NK-92 treated with Interleukin-12 subunit alpha and Interleukin-12 subunit beta, amount 100 ng/mL, for 24 hours (cell line): ENCODE results near the gene RBFOX2.
"Not testable (repeated sequence)": the region's sequence is repeated elsewhere in the genome, so short reads cannot be mapped to it uniquely, and the experiment has no call there.

Source experiments
- DNase-seq: peaks from one replicate; lab custom pipeline; 2025; lab: John Stamatoyannopoulos, UW

Gene RBFOX2

DNA sequence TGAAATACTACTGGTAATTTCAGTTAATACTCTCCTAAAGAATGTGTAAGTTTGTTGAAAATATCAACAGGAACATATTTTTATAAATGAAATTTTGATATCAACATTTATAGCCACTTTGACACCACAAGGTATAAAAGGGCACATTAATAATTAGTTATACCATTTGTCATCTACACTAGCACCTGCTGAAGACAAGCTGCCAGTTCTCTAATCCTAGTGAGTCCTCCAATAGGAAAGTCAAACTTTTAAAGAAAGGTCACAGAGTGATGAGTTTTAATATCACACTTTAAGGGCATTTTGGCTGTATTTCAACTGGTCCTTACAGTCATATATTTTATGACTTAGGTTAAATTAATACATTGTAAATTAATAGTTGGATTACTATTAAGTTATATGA, 258.6 kb downstream of the RBFOX2 start:
- no peak for DNase-seq

DNA sequence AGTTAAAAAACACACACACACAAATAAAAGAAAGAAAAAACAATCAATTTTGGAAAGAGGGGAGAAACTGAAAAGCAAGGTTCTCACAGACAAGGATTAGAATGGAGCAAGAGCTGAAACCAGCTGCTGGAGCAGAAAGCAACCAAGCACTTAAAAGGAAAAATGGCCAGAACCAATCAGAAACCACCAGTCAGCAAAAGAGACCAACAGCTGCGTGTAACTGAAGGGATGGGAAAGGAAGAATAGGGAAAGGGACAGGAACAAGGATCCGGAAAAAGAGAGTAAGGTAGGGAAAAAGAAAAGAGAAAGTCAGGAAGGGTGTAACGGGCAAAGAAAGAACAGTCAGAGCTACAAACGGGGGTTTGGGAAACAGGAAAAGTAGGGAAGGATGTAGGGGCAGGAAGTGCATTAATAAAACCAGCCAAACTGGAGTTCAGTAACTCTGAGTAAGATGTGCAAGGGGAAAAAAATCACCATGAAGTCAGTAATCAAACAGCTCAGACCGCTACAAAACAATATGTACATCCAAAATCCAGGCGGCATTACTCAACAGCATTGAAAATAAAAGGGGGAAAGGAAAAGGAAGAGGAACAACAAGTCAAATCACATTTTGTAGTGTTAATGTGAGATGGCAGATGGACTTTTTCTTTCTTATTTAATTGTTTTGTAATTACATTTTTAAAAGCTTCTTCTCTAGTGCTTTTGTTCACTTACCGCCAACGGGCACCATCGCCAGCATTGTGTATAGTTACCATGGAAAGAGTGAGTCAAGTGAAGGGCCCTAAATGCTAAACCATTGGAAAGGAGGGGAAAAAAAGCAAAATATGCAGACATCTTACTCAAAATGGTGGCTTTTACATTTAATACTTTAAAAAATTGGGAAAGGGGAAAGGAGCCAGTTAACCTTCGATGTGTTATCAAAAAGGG, 261.7 kb downstream of the RBFOX2 start:
- DNase-seq, result no peak

DNA sequence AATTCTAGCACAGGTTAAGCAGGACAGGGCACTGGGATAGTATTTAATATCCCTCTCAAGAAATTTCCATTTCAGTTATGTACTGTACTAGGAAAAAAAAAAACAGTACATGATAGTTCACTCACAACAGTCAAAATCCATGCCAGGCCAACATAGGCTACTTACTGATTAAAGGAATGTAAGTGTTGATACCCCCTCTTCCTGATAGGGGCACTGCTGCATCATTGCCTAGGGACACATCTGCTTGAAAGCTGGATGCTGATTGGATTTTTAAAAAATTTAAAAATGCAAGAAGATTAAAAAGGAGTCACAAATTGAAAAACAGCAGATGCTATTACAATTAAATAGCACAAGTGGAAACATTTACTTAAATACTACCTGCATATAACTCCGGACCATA, 267.6 kb downstream of the RBFOX2 start:
- DNase-seq, result no peak

DNA sequence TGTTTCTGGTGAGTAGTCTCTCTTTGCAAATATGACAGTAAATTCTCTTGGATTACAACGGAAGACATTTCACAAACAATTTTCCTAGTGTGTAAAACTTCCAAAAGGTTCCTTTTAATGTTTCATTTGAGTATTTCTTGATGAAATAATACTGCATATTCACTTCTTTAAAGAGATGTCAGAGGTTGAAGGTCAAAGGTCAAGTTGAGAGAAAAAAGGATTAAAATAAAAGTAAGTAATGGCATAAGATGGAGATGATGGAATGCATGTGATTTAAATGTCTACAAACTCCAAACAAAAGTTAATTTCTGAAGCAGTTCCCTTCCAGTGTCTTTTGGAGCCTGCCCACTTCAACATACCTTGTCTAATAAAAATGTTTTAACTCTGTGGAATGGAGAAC, 270.2 kb downstream of the RBFOX2 start:
- no peak for DNase-seq

DNA sequence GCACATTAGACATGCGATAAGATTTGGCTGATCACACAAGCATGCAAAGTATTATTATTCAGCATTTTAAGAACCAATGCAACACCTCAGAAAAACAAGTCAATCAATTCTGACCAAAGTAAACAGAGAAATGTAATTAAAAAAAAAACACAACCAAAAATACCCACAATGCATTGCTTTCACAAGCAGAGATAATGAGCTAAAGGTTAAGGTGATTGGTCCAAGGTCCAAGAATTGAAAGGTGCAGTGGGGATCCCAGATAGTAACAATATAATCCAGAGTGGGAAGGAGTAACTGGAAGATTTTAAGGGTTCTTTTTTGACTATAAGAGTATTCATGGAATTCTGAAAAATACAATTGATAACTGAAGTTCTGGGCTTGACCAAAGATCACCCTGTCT, 271.9 kb downstream of the RBFOX2 start:
- no peak for DNase-seq

DNA sequence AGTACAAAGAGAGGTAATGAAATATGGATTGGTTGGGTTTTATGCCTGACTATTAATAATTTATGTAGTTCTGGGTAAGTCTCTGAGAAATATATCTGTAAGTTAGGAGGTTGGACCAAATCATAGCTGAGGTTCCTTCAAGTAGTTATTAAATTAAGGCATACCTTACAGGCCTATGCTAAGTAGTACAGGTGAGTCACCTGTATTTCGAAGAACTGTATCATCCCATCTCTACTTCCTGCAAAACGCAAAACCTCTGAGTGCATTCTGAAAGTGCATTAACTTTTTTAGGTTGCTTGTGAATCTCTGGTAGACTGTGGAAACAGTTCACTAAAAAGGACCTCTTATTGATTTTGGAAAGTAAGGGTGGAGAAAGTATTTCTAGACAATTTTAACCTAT, 273.9 kb downstream of the RBFOX2 start:
- DNase-seq, result no peak

DNA sequence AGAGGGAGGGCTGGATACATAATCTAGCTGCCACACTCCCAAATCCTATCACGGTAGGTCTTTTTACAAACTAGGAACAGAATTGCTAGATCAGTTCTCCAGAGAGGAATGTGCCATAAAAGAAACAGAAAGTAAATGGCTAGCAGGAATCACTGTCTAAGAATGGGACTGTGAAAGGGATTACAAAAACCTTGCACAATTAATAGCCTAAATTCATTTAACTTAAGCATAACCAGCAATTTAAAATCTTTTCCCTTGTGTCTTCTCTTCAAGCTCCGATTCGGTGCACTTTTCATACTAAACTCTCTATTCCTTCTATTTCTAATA, 275.8 kb downstream of the RBFOX2 start:
- DNase-seq, result no peak

DNA sequence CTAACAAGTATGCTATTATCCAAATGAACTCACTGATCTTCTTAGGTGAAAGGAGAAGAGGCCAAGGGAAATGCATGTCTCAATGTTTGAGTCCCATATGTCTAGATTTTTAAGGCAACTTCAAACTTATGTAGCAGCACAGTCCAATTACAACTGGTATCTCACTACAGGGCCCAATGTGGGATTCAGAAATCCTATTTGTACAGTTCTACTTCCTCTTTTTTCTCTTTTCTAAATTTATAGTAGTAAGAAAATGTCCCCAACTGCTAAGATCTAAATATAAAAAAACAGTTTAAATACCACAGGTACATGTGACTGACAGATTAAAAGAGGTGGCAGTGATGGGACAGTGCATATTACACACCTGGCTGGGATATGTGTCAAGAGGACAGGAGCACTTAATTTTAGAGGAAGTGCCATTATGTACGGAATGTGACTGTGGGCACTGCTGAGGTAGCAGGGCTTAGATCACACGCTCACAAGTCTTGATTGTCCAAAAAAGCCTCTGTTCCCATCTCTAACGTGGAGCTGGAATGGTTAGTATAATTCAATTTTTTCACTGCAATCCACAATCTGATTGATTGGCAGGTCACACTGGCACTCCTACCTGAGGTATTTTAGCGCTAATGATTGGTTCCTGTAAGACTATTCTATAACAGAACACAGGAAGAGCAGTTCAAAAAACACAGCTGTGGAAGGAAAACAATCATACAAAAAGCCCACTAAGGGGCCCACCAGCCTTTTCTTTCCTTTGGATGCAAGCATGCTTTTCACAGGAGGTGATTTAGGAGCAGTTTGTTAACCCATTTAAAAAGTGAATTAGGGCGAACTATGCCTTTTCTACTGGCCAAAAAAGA, 276.4 kb downstream of the RBFOX2 start:
- no peak for DNase-seq

DNA sequence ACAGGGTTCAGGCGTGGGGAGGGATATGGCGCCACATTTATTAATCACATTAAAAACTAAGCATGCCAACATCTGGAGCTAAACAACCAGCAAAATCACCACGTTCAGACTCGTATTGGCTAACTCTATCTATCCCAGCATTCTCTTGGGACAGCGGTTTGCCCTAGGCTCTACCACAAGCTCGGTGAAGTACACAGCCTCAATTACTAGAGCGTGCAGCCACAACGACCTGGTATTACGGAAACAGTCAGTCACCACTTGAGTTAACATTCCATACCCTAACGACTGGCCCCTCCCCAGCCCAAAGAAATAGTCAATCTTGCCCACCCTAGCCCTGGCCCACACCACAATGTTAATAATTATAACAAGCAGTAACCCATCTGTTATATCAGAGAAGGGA, 278.8 kb downstream of the RBFOX2 start:
- no peak for DNase-seq

DNA sequence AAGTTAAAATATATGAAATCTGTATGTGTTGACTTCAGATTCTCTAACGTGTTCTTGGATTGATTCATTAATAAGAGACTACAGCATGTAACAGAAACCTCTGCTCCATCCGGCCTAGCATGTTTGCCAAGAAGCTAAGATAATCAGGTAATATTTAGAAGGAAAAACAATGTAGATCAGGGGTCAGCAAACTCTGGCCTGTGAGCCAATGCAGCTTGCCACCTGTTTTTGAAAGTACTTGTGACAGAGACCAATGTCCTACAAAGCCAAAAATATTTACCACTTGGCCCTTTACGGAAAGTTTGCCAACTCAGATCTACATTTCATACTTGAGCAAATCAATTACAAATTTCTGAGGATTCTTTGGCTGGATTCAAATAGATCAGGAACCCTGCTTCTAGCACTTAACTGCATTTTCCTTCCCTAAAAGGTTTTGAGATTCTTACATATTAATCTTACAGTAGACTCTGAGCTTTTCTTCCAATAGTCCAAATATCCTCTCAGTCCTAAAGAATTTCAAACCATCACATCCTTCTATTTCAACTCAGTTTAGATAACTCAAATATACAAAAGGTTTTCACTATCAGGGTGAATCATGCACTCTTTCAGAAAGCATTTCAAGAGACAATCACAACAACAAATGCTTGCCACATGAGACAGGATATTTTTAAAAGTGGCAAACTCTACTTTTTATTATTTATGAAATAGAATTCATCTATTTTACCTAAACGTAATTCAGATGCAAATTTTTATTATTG, 281.5 kb downstream of the RBFOX2 start:
- no peak for DNase-seq

DNA sequence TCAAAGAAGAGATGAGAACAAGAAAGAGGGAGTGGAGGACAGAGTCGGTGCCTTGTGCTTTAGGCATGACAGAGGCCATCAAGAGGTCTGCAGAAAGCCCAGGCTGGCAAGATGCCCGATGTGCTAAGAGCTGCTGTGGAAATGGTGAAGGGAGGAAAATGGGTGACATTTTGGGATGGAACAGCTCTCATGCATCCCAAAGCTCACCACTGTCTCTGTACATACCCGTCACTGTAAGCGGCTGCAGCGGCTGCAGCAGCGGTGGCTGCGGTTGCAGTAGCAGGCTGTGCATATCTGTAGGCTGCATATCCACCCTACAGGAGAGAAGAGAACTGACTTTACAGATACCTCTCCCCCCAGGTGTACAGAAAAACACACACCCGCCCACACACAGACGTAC, 282.4 kb downstream of the RBFOX2 start:
- DNase-seq, result no peak

DNA sequence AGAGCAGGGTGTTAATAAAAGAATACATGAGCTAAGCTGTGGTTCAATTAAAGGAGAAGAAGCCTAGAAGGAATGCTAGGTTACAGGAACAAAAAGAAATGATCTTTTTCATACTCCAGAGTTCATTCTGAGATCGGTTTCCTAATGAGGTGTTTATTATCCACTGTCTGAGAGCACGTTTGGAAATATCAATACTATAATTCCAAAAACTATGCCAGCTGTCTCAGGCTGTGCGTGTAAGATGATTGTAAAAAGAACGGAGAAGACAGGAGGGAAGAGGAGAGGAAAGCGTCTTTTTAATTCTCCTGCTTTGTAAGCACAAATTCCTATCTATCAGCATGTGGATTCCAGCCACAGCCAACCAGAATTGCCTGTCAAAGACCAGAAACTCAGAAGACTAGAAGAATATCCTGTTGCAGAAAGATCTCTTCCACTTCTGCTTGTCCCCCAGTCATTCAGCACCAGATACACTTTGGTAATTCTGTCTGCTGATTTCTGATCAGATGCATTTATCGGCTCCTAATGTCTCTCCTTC, 285.2 kb downstream of the RBFOX2 start:
- DNase-seq, result no peak

DNA sequence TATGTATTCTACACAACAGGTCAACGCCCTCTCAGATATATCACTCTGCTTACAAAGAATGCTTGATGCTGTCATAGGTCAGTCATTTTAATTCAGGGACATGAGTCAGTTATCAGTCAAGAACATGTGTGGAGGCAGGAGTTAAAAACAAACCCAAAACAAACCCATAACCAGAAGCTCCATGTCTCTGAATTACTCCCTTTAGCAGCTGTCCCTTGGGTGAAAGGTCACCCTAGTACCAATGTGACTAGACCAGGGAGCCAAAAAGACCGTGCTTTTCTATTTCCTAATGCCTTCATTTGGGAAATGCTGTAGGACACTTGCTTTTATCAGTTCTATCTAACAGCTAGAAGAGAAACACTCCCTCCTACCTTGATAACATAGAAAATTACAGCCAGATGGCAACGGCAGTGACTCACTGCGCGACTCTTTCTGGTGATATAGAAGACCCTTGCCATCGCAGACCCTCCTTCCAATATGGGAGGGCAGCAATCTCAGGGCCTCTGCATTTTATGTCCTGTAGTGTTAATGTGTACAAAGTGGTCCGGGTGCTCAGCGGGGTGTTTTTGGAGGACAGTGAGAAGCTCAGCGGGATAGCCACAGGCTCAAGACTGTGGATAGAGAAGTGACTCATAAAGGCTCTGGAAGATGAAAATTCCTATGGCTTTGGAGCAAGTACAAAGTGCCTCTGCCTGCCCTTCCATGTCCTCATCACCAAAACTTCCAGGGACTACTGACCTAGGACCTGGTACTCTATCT, 286.1 kb downstream of the RBFOX2 start:
- no peak for DNase-seq

DNA sequence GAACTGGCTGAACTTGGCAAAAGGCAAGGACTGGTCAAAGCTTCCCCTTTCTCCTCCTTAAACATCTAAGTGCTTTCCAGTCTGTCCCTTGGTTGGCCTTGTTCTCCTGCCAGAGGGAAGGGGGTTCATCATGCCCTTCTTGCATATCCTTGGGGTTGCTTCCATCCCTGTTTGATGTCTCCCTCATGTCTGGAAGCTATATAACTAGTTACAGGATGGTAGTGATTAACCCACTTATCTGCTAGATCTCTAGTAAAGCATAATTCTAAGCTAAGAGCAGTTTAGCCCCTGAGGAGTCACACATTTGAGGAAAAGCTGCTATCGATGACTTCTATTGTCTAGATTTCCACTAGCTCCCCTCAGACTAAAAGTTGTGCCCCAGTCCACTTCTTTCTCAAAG, 288.0 kb downstream of the RBFOX2 start:
- DNase-seq, result no peak

DNA sequence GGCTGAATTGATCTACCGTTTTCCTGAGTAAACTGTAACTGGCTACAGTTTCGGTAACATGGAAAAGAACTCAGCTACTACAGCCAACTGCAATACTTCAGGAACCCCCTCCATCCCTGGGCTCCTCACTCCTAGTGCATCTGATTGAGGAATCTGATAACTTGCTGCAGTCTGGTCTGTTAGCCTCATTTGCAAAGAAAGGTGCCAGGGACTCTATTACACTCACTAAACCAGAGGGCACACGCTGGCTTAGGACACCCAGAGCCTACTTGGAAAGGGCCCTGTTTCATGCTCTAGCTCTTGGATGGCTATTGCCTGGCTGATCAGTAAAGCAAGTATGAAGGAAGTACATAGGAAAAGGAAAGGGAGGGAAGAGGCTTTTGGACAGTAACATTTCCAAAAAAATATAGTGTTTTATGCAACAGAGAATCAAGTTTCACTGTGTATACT, 288.7 kb downstream of the RBFOX2 start:
- DNase-seq, result no peak

DNA sequence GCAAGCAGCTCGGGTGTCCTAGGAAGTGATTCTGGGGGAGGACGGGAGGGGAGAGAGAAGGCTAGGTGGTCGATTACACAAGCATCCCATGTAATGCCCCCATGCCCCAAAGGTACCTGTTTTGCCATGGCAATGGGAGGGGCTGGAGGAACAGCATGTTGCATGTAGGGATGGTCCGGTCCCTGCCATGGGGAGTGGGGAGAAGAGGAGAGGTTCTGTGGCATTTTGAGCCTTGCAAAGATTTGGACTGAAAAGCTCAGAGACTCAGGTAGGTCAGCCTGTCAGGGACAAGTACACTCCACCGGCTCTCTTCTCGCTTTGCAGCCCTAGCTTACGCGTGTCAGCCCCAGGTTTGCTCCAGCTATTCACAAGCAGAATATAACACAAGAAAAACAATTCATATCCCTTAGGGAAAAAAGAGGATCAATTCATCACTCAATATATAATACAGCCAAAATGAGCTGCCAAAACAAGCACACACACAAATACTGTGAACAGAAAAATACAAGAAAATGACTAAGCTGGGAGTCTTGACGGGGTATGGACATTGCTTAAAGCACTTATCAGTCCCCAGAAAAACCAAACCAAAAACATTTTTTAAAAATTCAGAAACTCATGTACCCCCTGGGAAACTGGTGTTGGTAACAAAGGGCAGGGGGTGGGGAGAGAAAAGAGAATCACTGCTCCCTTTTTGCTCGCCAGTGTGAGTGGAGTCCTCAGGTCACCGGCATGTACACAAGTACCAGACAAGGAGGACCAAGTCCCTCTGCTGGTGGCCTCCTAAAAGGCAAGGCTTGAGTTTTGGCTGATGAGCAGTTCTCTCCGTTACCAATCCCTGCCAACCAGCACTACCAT, 289.3 kb downstream of the RBFOX2 start:
- DNase-seq, result no peak

DNA sequence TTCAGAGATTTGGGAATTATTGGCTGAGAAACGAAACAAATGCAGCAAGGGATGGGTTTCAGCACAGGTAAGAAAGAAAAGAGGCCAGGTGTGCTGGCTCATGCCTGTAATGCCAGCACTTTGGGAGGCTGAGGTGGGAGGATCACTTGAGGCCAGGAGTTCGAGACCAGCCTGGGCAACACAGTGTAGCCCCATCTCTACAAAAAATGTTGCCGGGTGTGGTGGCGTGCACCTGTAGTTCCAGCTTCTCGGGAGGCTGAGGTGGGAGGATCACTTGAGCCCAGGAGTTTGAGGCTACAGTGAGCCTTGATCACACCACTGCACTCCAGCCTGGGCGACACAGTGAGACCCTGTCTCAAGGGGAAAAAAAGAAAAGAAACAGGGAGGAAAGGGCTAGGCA, 290.7 kb downstream of the RBFOX2 start:
- DNase-seq, result not testable (repeated sequence)

DNA sequence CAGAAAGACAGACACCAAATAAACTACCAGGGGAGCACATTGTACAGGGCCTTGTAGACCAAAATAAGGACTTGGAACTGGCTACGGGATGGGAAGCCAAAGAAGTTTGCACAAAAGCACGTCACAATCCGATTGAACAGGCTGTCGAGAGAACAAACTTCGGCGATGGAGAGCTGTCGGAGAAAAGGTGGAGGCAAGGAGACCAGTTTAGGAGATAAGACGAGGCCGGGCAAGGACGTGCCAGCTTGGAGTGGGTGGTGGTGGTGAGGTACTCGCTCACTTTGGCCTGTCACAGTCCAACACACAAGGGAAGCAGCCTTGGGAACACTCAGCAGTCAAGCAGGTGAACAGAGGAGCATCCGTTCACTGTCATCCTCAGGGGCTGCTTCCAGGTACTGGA, 291.9 kb downstream of the RBFOX2 start:
- no peak for DNase-seq

DNA sequence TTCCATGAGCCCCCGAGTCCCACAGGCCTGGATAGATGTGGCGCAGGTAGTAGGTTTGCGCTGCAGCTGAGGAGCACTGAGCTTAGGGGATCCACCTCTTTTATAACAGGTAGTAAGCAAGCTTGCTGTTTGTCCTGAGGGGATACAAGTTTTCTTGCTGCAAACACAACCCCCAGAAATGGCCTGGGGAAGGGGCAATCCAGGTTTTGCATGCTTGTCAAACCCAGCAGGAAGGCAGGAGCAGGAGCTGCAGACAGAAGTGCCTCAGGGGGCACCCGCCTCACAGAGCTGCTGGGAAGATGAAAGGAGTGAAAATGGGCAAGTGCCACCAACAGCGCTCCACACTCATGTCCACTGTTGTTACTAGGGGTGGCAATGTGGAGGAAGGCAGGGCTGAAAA, 292.5 kb downstream of the RBFOX2 start:
- DNase-seq, result no peak

DNA sequence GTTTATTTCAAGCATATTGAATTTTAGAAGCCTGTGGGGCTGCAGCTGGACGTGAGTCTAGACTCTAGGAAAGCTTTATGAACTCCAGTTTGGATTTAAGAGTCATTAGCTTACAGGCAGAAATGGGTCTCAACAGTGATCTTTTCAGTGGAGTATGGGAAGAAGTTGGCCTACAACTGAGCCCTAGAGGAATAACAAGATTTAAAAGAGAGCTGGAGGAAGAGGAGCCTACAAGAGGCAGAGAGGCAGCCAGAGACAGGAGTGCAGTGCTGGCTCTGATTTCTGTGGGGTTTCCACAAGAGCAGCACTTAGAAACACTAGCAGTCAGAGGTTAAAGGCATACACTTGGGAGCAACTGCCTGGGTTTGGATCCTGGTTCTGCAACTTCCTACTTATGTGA, 293.1 kb downstream of the RBFOX2 start:
- no peak for DNase-seq

DNA sequence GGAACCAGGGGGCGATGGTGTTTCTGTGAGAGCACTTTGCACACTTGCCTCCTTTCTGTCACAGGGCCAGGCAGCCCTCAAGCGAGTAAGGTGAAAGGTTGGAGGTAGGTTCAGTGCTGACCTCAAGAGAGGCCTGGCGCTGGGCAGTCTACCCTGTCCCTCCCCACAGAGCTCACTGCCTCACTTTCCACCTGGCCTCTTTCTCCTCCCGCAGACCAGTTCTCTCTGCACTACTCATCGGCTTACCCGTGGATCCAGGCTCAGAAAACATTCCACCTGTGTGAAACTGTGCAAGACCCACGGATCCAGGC, 294.2 kb downstream of the RBFOX2 start:
- no peak for DNase-seq
